GM12892 (cell line): ENCODE data around the gene RANBP3.

Experiments
- DNase-seq: peaks from one replicate; pipeline ENCODE4 v3.0.0; 2011; ENCODE audit not compliant: insufficient read length
- FAIRE-seq: peaks from 2 replicates; lab custom pipeline; 2011; peaks lifted over from hg19 to GRCh38; lab: Jason Lieb, UNC
- POLR2A ChIP-seq: IDR thresholded peaks from 2 replicates; pipeline ENCODE4 v1.6.1; 2011; ENCODE audit warnings: low read depth, low read length, control low read depth
- POLR2AphosphoS5 ChIP-seq: IDR thresholded peaks from 2 replicates; pipeline ENCODE4 v1.6.1; 2011; ENCODE audit warnings: low read depth, low read length, control low read depth
- TAF1 ChIP-seq: IDR thresholded peaks from 2 replicates; pipeline ENCODE4 v1.6.1; 2011; ENCODE audit warnings: low read depth, mild to moderate bottlenecking, control low read depth, low read length, borderline replicate concordance

Gene RANBP3

DNA sequence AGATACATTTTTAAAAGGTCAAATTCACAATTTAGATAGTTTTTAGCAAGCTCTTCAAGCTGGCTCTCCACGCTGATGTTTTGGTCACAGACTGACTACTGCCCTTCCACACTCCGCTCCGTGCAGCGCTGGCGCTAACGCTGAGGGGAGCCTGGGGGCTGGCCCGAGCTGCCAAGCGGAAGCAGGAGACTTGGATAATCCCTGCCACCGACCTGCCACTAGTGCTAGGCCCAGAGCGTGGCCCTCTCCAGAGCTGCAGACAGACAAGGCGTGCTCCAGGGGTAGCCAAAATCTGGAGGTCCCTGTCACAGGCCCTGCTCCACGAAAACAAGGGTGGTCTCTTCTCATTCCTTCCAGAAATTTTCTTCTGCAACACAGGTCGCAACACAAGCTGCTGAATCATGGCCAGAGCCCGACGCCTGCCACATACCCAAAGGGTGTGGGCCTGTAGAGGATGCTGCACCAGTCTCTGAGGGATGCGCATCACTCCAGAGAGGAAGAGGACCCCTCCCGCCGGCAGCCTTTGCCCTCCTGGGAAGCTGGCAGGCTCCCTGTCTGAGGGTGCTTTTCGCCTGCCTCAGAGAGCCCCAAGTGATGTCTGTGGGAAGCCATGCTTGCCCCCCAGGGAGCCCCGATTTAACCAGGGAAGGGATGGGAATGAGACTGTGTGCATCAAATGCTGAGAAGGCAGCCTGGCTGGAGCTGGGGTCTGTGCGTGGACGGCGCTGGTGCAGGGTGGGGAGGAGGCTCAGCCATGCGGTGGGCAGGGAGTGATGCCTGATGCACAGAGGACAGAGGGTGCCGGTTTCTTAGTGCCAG is 42.3 kb downstream of the RANBP3 start:
- FAIRE-seq (no peak), DNase-seq (no peak)
- TF ChIP-seq TAF1 (no peak), POLR2AphosphoS5 (no peak), POLR2A (no peak)

DNA sequence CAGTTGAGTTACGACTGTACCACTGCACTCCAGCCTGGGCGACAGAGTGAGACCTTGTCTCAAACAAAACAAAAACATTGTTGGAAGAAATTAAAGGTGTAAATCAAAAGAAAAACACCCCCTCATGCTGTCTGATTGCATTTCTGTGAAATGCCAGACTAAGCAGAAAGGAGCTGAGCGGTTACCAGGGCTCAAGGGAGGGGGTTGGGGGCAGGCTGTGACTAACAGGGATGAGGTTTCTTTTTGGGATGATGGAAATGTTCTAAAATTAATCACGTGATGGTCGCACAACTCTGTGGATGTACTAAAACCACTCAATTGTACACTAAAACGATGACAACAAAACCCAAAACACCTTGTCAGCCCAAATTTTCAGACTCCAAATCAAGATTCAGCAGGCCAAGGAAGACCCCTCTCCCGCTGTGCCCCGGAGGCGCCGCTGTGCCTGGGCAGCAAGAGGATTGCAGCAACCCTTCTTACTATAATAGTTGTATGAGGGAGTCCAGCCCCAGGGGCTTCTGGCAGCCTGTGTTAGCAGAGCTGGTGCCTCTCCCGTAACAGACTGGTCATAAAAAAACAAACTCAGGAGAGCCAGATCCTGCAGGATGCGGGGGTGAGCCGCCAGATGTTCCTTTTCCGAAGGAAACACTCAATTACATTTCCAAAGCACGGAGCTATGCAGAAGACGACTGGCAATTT is 43.0 kb downstream of the RANBP3 start:
- FAIRE-seq (no peak), DNase-seq (no peak)
- TF ChIP-seq POLR2AphosphoS5 (no peak), POLR2A (no peak), TAF1 (no peak)

DNA sequence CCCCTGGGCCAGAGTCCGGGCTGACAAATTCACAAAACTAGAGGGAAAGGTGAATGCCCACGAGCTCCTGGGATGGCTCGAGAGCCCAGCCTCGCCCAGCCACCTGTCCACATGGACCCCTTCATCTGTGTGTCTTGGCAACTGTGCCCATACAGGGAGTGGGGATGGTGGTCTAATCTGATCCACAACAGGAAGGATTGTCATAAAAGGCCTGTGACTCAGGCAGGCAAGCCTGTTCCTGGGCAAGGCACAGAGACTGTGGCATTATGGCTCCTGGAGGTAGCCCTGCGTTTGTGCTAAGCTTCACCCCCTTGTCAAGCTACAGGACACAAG is 43.9 kb downstream of the RANBP3 start:
- TF ChIP-seq POLR2AphosphoS5 (no peak), TAF1 (no peak), POLR2A (no peak)
- no peak for DNase-seq
- FAIRE-seq, result no peak

DNA sequence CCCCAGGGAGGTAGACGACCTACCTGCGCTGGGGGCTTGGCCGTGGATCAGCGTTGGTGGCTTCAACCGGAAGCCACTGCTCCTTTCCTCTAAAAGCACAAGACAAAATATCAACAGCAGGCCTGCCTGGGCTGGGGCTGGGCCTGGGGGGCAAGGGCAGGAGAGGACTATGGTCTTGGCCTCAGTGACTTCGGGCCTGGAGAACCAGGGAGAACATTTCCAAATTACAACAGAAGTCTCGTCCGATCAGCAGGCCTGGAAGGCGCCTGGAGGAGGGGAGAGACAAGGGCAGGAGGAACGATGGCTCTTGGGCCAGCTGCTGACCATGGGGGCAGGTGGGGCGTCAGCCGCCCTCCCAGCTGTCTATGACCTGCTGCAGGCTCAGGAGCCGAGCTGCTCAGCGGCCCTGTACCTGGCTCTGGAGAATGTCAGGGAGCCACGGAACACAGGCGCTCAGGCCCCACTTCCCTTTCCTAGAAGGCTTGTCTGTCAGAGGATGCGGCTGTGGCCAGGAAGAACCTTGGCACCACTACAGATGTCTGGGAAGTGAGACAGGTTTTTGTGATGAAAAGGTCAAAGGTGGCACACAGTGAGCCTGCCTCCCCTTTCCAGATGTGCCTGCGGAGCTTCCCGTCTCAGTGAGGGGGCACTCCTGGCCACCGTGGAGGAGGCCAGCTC is 44.4 kb downstream of the RANBP3 start:
- no peak for TF ChIP-seq POLR2AphosphoS5
- no peak for TF ChIP-seq TAF1
- TF ChIP-seq POLR2A, result no peak
- no peak for DNase-seq
- no peak for FAIRE-seq

DNA sequence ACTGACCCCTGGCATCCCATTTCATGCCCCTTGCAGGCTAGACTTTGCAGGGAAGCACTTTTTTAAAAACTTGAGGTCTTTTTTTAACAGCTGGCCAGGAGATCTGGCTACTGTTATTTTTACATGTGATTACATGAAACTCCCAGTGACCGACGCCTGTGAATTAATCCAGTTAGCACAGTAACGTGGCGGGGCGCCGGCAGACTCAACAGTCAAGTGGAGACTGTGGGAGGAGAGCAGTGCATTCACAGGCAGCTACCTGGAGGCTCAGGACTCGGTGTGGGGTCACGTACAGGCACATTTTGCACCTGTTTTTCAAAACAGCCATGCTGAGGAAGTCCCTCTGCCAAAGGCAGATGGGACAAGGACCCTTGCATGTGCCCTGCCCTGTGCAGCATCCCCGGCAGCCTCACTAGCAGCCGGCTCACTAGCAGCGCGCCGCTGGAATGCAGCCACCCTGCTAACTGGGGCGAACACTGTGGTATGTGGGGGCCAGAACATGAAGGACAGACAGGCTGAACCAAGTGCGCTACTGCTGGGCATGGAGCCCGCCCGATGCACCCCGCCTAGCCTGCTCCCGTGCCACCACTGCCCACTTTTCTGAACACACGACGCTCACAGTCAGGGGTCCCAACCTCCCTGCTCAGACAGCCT is 45.2 kb downstream of the RANBP3 start:
- TF ChIP-seq POLR2AphosphoS5 (no peak), TAF1 (no peak), POLR2A (no peak)
- no peak for DNase-seq

DNA sequence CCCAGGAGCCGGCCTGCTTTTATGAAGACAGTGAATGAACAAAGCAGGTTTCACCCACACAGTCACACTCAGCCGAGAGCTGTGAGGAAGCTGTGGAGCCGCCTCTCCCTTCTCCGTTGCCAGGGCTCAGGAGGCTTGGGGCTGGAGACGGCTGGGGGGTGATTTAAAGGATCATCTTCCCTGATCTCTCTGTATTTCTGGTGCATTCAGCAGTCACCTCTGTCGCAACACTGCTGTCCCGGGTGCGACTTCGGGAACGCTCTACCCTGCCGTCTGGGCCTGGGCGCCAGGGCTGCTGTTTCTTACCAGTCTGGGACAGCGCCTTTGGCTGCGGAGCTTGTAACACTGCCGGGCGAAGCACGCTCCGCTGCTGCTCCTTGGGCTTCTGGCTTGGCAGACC is 45.8 kb downstream of the RANBP3 start:
- FAIRE-seq, result no peak
- TF ChIP-seq TAF1 (no peak), POLR2A (no peak), POLR2AphosphoS5 (no peak)

More for the DNA sequence above, 45.2 kb downstream of the RANBP3 start:
- no peak for FAIRE-seq

DNA sequence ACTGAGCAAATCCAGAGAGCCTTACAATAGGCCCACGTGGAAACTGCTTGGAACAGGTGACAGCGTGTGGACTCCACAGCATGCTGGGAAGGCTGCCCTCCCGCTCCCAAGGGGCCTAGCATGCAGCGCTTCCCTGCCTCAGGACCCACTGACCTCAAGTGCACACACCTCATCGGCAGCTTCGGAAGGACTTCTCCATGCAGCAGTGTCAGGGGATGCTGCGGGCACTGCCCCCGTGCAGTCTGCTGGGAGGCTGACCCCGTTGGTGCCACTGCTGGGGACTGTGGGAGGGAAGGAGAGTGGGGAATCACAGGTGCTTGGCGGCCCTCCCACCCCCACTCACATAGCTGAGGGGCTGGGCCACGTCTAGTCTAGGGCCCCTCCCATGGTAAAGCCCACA is 46.7 kb downstream of the RANBP3 start:
- TF ChIP-seq POLR2AphosphoS5 (no peak), TAF1 (no peak)
- no peak for FAIRE-seq
- no peak for DNase-seq

More for the DNA sequence above, 45.8 kb downstream of the RANBP3 start:
- DNase-seq, result no peak

DNA sequence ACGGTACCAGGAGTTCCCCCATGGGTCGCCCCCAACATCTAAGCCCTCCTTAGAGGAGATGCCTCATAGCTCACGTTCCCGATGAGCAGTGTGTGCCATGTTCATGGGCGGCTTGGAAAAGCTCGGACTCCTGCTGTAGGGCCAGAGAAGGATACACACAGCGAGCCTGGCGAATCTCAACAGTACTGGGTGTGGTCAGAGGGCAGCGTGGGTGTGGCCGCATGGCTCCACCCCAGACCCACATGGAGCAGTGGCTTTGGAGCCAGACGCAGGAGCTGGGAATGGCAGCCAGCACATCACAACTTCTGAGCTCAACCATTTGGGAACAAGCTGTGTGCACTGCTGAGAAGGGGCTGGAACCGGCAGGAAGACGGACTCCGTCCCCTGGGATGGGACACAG is 48.3 kb downstream of the RANBP3 start:
- TF ChIP-seq POLR2AphosphoS5, result no peak
- no peak for TF ChIP-seq POLR2A
- TF ChIP-seq TAF1, result no peak
- DNase-seq (no peak), FAIRE-seq (no peak)

DNA sequence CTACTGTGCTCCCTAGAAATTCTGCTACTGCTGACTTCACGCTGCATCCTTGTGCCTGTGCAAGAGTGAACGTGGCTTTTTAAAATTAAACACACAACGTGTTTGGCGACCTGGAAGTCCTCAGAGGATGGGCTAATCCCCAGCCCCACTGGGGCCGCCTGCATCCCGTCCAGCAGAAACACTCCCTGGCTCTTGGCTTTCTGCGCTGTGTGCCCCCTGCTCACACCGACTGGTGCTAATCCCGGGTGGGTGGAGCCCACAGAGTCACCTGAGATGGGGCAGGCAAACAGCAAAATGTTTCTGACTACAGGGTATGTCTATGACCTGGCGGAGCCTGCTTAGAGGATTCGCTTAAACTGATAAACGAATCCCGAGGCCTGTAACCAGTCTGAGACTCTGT is 48.8 kb downstream of the RANBP3 start:
- DNase-seq, result no peak
- no peak for FAIRE-seq

DNA sequence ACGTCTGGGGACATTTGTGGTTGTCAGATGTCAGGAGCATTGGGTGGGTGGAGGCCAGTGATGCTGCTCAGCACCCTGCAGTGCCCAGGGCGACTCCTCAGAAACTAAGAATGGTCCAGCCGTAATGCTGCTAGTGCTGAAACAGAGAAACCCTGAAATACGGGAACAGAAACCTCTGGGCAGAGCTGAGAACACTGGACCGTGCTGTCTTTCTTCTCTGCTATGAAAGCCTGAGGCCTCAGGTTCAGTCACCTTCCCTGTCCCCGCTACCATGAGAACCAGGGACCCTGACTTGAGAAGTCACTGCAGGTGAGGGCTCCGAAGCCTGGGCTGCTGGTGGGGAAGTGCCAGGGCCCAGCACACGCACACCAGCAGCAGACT is 50.5 kb downstream of the RANBP3 start:
- TF ChIP-seq TAF1, result no peak
- FAIRE-seq, result peak; percentile 69
- DNase-seq, result peak; percentile 67

More for the DNA sequence above, 48.8 kb downstream of the RANBP3 start:
- TF ChIP-seq POLR2AphosphoS5 (no peak), TAF1 (no peak), POLR2A (no peak)

DNA sequence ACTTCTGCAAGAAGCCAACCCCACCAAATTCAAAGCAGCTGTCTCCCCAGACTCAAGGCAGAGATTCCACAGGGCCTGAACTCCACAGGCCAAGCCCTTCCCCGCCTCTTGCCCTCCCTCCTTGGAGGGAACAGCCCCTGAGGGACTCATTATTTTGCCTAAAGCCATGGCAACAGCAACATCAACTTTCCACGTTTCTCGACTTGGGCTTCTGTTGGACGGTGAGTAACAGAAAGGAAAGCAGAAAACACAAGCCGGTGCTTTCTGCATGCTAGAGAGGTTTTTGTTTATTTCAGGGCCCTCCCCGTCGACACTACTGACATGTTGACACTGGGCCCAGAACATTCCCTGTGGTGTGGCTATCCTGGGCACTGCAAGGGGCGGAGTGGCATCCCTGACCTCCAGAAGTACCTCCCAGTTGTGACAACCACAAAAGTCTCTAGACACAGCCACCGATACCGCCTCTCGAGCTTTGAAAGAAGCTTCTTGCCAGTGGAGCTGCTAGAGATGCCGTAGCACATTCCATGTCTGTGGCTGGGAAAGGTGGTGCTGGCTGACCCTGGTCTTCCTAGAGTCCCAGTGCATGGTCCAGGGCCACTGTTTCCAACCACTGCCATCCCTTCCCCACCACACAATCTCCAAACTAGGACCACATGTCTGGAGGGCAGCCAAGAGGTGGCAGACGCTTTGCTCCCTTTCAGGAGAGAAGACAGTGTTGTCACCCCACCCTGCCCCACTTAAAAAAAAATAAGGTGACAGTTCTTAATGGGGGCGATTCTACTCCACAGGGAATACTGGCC is 51.1 kb downstream of the RANBP3 start:
- TF ChIP-seq POLR2A (no peak), POLR2AphosphoS5 (no peak), TAF1 (no peak)
- DNase-seq, result no peak
- no peak for FAIRE-seq
